ENCODE results near the gene CAMK2D.

DNA sequence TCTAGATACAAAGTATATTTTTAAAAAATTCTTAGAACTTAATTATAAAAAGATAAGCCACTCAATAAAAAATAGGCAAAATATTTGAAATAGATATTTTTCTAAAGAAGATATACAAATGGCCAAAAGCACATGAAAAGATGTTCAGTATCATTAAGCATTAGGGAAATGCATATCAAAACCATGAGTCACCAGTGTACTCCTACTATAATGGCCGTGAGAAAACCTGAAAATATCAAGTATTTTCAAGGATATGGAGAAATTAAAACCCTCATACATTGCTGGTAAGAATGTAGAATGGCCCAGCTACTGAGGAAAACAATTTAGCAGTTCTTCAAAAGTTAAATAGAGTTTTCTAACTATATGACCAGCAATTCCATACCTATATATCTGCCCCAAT, 337.9 kb downstream of the CAMK2D start:
- TF ChIP-seq, protein P1, sequence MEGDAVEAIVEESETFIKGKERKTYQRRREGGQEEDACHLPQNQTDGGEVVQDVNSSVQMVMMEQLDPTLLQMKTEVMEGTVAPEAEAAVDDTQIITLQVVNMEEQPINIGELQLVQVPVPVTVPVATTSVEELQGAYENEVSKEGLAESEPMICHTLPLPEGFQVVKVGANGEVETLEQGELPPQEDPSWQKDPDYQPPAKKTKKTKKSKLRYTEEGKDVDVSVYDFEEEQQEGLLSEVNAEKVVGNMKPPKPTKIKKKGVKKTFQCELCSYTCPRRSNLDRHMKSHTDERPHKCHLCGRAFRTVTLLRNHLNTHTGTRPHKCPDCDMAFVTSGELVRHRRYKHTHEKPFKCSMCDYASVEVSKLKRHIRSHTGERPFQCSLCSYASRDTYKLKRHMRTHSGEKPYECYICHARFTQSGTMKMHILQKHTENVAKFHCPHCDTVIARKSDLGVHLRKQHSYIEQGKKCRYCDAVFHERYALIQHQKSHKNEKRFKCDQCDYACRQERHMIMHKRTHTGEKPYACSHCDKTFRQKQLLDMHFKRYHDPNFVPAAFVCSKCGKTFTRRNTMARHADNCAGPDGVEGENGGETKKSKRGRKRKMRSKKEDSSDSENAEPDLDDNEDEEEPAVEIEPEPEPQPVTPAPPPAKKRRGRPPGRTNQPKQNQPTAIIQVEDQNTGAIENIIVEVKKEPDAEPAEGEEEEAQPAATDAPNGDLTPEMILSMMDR (conservative IDR thresholded peaks at IDR 0.05; ENCODE audit: low read length): no peak
- TF ChIP-seq EZH2phosphoT487 (IDR thresholded peaks at IDR 0.05; ENCODE audit: borderline replicate concordance, low read depth, low read length): no peak

All from OCI-LY7 (cell line).